SIG-M5 treated with dmso at 0.1 percent for 504 hours (cell line): ENCODE results near the gene BBIP1.
A peak's percentile ranks its signal among the peaks of the same experiment; 100 is the strongest.
"Not testable (repeated sequence)": the region's sequence is repeated elsewhere in the genome, so short reads cannot be mapped to it uniquely, and the experiment has no call there.

ENCODE experiments used
- DNase-seq: peaks from one replicate; lab custom pipeline; 2025; ENCODE audit not compliant: unreplicated experiment; lab: John Stamatoyannopoulos, UW

BBIP1 gene

DNA sequence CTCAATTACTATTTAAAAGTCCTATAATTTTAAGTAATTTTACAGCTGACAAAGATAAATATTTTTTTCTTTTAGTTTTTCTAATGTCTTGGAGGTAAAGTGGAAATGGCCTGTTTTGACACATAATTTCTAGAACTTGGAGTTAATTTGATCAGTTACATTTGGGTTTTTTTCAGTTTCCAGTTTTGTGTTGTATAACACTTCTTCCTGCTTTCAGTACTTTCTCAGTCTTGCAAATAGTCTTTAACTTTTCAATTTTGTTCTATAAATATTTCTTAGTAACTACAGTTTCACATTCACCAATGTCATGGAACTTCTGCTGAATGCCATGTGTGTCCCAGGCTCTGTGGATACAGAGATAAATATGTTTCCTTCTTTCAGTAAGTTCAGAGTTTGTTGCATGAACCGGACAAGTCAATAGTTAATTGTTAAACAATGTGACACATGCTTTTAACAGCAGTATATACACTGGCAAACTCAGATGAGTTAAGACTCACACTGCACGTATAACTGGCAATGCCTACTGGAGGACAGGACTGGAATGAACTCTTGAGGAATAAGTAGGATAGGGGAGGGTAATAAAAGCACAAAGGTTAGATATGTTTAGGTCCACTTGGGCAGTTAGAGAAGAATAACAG is 5.0 kb upstream of the BBIP1 start:
- DNase-seq, result no peak

DNA sequence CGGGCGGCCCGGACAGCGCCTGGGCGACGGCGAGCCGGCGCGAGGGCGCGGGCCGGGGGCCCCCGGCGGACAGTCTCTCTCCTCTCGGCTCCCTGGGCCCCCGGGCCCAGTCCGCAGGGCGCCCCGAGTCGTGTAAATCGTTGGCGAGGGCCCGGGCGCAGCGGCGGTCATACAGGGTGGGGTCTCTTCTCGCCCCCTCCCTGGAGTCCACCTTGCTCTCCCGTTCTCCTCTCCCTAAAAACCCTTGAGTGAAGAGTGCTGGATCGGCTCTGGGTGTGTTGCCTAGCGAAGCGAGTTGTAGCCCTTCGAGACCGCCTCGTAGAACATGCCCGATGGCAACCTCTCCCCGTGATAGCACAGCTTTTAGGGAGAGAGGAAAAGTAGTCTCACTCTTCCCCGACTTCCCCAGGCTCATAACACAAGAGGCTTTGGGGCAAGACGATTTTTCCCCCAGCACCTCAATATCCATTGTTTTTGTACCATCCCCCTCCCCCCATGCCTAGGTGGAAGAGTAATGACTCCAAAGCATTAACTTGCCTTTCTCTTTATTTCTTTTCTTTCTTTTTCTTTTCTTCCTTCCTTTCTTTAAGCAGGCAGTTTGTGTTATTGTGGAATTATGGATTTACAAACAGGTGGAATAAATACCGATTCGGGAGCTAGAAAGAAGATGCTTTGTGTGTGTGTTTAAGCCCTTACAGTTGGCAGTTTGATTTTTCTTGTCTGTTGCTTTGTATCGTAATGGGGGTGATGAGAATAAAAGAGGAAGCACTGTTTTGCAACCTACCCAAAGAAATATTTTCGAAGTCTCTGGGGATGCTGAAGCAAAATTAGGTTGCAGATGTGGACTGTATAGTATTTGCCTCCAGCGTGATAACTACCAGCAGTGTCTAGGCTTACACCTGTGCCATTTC is 1.2 kb upstream of the BBIP1 start:
- DNase-seq, result peak; percentile 92

GRCh38 chr10:110919349-110919931 is 460 bp upstream of the BBIP1 start, which contains the start of gene SHOC2:
Gene SHOC2 (plus strand): TSS chr10:110919604. CDS start chr10:110964359, 44,755 bp downstream.
- DNase-seq, result no peak

DNA sequence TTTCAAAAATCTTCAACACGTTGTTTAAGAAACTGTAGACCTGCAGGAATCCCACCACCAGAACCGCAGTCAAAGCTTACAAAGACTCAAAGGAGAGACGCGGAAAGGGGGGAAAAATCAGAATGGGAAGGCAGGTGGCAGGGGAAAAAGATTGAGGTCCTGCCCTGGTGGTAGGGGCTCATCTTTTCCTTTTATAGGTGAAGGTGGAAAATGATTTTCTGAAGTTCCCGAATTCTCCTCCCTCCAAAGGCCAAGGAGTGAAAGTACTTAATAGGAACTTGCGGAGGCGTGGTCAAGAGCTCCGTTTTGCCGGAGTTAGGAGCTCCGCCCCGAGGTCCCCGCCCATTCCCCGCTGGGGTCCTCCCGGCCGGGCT is 724 bp downstream of the BBIP1 start:
- peak; percentile 85 for DNase-seq

DNA sequence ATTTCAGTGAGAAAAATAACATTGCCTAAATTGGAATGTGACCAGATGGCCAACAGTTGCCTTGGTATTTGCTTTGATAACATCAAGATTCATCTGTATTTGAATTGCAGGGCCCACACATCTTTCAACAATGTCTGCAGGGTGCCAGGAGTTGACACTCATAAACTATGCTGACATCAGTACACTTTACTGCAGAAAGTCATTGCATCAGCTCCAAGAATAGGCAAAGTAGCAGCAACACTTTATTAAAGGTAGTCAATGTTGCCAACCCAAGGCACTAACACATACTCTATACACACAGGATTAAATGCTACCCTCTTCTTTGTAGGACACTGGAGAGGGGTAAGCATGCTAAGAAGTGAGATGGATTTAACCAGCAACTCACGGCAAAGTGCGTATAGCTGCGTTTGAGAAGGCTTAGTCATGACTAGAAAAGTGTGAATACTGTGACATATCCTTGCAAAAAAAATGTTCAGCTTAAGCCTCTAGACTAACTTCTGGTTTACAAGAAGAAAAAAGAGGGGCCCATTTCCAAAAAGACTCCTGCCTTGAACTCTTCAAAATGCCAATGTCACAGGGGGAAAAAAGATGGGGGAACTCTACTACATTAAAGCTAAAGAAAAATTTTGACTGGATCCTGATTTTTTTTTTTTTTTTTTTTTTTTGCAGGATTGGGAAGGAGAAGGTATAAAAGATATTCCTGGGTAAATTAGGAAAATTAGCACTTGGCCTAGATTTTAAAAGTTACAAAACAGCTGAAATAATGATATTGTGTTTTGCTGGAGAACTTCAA is 2.2 kb downstream of the BBIP1 start:
- DNase-seq, result peak; percentile 31

- not testable (repeated sequence) for DNase-seq
Observed at GRCh38 chr10:110915600-110915999, 3.4 kb downstream of the BBIP1 start.

DNA sequence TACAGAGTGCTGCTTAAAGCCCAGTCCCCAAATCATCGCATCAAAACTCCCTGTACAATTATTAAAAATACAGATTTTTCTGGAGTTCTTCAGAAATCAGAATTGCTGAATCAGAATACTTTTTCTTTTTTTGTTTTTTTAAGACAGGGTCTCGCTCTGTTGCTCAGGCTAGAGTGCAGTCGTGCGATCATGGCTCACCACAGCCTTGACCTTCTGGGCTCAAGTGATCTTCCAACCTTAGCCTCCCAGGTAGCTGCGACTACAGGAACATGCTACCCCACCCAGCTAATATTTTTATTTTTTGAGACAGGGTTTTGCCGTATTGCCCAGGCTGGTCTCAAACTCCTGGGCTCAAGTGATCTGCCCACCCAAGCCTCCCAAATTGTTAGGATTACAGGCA is 3.9 kb downstream of the BBIP1 start:
- DNase-seq, result no peak

GRCh38 chr10:110914431-110914830 is 4.5 kb downstream of the BBIP1 start:
- no peak for DNase-seq

DNA sequence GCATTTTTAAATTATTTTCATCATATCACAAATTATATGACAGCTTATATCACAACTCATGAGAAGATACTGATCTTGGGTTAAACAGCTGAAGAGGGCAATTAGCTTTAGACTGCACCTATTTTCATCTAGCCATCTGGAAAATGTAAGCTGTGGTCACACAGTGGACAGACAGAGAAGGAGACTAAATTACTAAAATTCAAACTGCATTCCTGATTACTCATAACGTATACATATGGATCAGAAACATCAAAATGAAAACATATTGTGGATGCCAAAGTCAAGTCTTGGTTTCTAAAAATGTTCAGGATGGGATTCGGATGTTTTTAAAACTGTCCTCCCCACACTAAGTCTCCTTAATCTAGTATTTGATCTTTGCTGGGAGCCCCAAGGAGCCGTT is 6.6 kb downstream of the BBIP1 start:
- DNase-seq, result no peak

GRCh38 chr10:110910138-110910537 is 8.8 kb downstream of the BBIP1 start:
- DNase-seq, result no peak

DNA sequence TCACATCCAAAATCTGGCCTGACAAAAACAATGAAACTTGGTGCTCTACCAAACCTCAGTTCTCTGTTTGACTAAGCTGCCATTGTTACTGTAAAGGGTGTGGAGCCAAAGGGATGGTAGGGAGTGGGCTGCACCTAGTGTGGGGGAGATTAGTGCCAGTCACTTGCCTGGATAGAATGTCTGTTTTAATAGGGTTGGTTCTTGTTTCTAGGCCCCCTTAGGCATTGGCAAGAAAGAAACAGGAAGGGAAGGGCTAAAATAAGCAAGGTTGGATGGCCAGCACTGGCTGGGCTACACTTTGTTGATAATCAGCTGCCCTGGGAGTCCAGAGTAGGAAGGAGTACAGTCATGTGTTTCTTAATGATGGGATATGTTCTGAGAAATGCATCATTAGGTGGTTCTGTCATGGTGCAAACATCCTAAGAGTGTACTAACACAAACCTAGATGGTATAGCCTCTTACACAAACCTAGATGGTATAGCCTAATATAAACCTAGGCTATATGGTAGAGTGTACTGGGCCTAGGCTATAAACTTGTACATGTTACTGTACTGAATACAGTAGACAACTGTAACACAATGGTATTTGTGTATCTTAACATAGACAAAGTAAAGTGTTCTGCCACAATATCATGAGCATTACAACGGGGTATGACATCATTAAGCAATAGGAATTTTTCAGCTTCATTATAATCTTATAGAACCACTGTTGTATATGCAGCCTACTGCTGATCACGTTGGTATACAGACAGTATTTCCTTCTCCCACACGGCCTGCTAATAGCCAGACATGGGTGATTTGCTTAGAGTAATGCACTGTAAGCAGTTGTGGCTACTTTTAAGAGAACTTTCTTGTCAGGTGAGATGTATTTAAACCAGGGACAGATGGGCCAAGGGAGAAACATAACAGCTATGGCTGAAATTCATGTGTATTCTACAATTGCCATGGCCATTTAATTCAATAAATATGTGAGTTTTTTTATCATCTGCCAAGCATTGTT is 15.4 kb downstream of the BBIP1 start:
- DNase-seq, result no peak

DNA sequence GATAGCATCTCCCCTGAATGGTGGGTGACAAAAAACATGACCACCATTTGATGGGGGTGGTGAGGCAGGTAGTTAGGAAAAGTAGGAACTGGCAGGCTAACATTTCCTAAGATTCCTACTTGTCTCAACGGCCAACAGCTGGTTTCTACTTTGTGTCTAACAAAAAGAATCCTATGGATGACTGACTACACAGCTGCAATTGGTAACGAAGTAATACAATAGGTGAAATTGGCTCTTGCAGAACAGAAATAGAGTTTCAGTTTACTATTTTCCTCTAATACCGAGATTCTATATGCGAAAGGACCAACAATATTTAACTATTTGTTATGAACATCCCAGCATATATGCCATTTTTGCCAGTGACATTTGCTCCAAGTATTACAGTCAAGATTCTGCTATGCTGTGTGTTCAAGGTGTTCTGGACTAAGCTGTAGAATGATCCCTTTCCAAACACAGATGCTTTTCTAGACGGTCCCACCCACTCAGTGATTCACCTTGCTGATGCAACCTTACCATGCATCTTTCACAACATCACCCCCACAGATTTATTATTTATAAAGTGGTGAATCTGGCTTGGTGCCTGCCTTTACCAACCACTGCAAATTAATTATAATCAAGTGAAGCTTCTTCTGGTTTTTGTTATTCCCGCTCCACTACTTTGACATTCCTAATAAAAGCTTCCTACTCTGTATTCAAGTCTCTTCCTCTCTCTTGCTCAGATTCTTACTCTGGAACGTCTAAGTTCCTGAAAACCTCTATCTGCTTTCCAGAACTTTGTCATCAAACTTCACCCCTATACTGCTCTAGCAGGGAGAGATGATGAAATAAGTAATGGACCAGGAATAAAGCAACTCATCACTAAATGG is 16.8 kb downstream of the BBIP1 start:
- no peak for DNase-seq

- DNase-seq, result no peak
Observed at GRCh38 chr10:110900983-110901382, 18.0 kb downstream of the BBIP1 start.

GRCh38 chr10:110898391-110898790 is 20.6 kb downstream of the BBIP1 start:
- DNase-seq, result no peak

GRCh38 chr10:110897184-110897583 is 21.8 kb downstream of the BBIP1 start:
- no peak for DNase-seq

- DNase-seq, result peak; percentile 72
Observed at GRCh38 chr10:110893559-110894179, 25.3 kb downstream of the BBIP1 start.

- DNase-seq, result no peak
Observed at GRCh38 chr10:110892602-110893288, 26.2 kb downstream of the BBIP1 start.

- DNase-seq, result no peak
Observed at GRCh38 chr10:110887560-110887959, 31.4 kb downstream of the BBIP1 start.
